H1 (cell line): ENCODE results near the gene MBP. TPM values are rescaled to one million over a fixed set of nuclear protein-coding genes. Genes with fewer than 3 reads are reported as not detected.

Experiments used
- CTCF ChIA-PET: fragments of 300-600 bp; sonication (Branson Sonifier 250); formaldehyde crosslinking; loops from one replicate; lab custom pipeline; 2021; ENCODE audit not compliant: partially characterized antibody; lab: Charles Lee
- POLR2A ChIA-PET: fragments of 300-600 bp; sonication (Branson Sonifier 250); formaldehyde crosslinking; loops from one replicate; lab custom pipeline; 2021; ENCODE audit warnings: inconsistent platforms; ENCODE audit not compliant: partially characterized antibody; lab: Charles Lee
- DNase-seq, 2 experiments: peaks; one replicate each; pipeline versions ENCODE4 v3.0.0 to v3.0.0-alpha.2; 2010 to 2022; ENCODE audit warnings: low spot score in 2 of 2, low read depth in 1 of 2, mixed read lengths in 1 of 2
- FAIRE-seq: peaks from 2 replicates; lab custom pipeline; 2011; peaks lifted over from hg19 to GRCh38; lab: Jason Lieb, UNC
- H2AFZ ChIP-seq: 2 replicates; pipeline ENCODE4 v1.8.1; 2012; ENCODE audit warnings: low read length, inconsistent platforms
- H2AK5ac ChIP-seq: 2 replicates; pipeline ENCODE4 v1.6.1; 2013; ENCODE audit warnings: low read depth, low read length
- H2BK120ac ChIP-seq: replicated peaks from 2 replicates; pipeline ENCODE3; 2013; ENCODE audit warnings: low read depth, low read length, inconsistent platforms
- H2BK12ac ChIP-seq: 2 replicates; pipeline ENCODE4 v1.6.1; 2013; ENCODE audit warnings: low read depth, low read length
- H2BK15ac ChIP-seq: 2 replicates; pipeline ENCODE4 v1.6.1; 2013; ENCODE audit warnings: low read length
- H2BK20ac ChIP-seq: 2 replicates; pipeline ENCODE4 v1.6.1; 2013; ENCODE audit warnings: low read length
- H2BK5ac ChIP-seq: 2 replicates; pipeline ENCODE4 v1.6.1; 2013; ENCODE audit warnings: low read depth, low read length
- H3K14ac ChIP-seq: 2 replicates; pipeline ENCODE4 v1.6.1; 2013; ENCODE audit warnings: inconsistent platforms; ENCODE audit not compliant: insufficient read length
- H3K18ac ChIP-seq: 2 replicates; pipeline ENCODE4 v1.6.1; 2013; ENCODE audit warnings: low read length; ENCODE audit errors: extremely low read depth
- H3K23ac ChIP-seq: 2 replicates; pipeline ENCODE4 v1.6.1; 2013; ENCODE audit warnings: inconsistent platforms; ENCODE audit not compliant: insufficient read length
- H3K23me2 ChIP-seq: 2 replicates; pipeline ENCODE4 v1.6.1; 2013; ENCODE audit warnings: low read depth, low read length
- H3K27ac ChIP-seq: 2 replicates; pipeline ENCODE4 v1.6.1; 2011; ENCODE audit warnings: low read depth, low read length, inconsistent platforms
- H3K27me3 ChIP-seq, 4 experiments: replicated peaks in 1 of 4; 1 replicate in 1 of 4; 2 replicates in 3 of 4; pipeline versions ENCODE4 v1.6.1 to v1.8.1; 2011 to 2013; ENCODE audit warnings: low read length in 3 of 4, mild to moderate bottlenecking in 3 of 4, inconsistent platforms in 2 of 4, mixed read lengths in 2 of 4, moderate library complexity in 1 of 4; ENCODE audit not compliant: control insufficient read depth in 3 of 4, insufficient read depth in 3 of 4; ENCODE audit errors: extremely low read depth in 1 of 4
- H3K36me3 ChIP-seq, 4 experiments: 2 replicates each; pipeline versions ENCODE4 v1.6.1 to v1.8.1; 2011 to 2013; ENCODE audit warnings: mild to moderate bottlenecking in 4 of 4, low read length in 3 of 4, moderate library complexity in 2 of 4, control low read depth in 1 of 4, inconsistent platforms in 1 of 4; ENCODE audit not compliant: insufficient read depth in 4 of 4, control insufficient read depth in 2 of 4
- H3K4ac ChIP-seq: replicated peaks from 2 replicates; pipeline ENCODE3; 2013; ENCODE audit warnings: low read length, low read depth, mixed read lengths, inconsistent platforms; ENCODE audit not compliant: insufficient read length
- H3K4me1 ChIP-seq, 4 experiments: replicated peaks in 1 of 4; 1 replicate in 1 of 4; 2 replicates in 3 of 4; pipeline versions ENCODE4 v1.6.1 to v1.8.1; 2011 to 2013; ENCODE audit warnings: low read length in 3 of 4, inconsistent platforms in 2 of 4, mixed read lengths in 1 of 4; ENCODE audit not compliant: insufficient read depth in 4 of 4, control insufficient read depth in 3 of 4
- H3K4me2 ChIP-seq, 2 experiments: 2 replicates each; pipeline versions ENCODE4 v1.6.1 to v1.8.1; 2011 to 2013; ENCODE audit warnings: low read depth in 2 of 2, low read length in 2 of 2, control low read depth in 1 of 2, inconsistent platforms in 1 of 2, mild to moderate bottlenecking in 1 of 2; ENCODE audit not compliant: insufficient read depth in 1 of 2
- H3K4me3 ChIP-seq, 4 experiments: fragments of 200-600, 300-600 bp in 1 of 4; sonication (generic), shearing (Covaris generic), sonication (Bioruptor Twin) in 1 of 4; 2 replicates each; pipeline versions ENCODE4 v1.5.1 to v1.8.1; 2011 to 2016; ENCODE audit warnings: low read length in 4 of 4, low read depth in 3 of 4, control low read depth in 2 of 4, inconsistent platforms in 2 of 4, mild to moderate bottlenecking in 2 of 4, mixed read lengths in 1 of 4, moderate library complexity in 1 of 4; ENCODE audit not compliant: insufficient read depth in 2 of 4; ENCODE audit errors: extremely low read depth in 1 of 4
- H3K56ac ChIP-seq: replicated peaks from 2 replicates; pipeline ENCODE3; 2013; ENCODE audit warnings: low read depth, mild to moderate bottlenecking, mixed read lengths, low read length, inconsistent platforms; ENCODE audit not compliant: insufficient read length
- H3K79me1 ChIP-seq: 2 replicates; pipeline ENCODE4 v1.6.1; 2013; ENCODE audit warnings: low read depth, low read length, control low read depth
- H3K79me2 ChIP-seq, 2 experiments: 2 replicates each; pipeline versions ENCODE4 v1.6.1 to v1.8.1; 2012 to 2013; ENCODE audit warnings: low read length in 2 of 2, mild to moderate bottlenecking in 2 of 2, inconsistent platforms in 1 of 2; ENCODE audit not compliant: insufficient read depth in 2 of 2, control insufficient read depth in 1 of 2
- H3K9ac ChIP-seq, 4 experiments: replicated peaks in 1 of 4; 1 replicate in 1 of 4; 2 replicates in 3 of 4; pipeline versions ENCODE4 v1.6.1 to v1.8.1; 2011 to 2013; ENCODE audit warnings: low read depth in 3 of 4, low read length in 3 of 4, control low read depth in 2 of 4, mild to moderate bottlenecking in 2 of 4, moderate library complexity in 2 of 4, inconsistent platforms in 1 of 4; ENCODE audit errors: extremely low read depth in 1 of 4
- H3K9me3 ChIP-seq, 2 experiments: 2 replicates each; pipeline versions ENCODE4 v1.6.1 to v1.8.1; 2012 to 2013; ENCODE audit warnings: mild to moderate bottlenecking in 2 of 2, moderate library complexity in 2 of 2, control low read depth in 1 of 2, inconsistent platforms in 1 of 2, low read depth in 1 of 2, low read length in 1 of 2, mixed read lengths in 1 of 2; ENCODE audit not compliant: insufficient read depth in 2 of 2
- H4K20me1 ChIP-seq, 2 experiments: replicated peaks in 1 of 2; 2 replicates each; pipeline versions ENCODE3 to v1.8.1; 2011 to 2013; ENCODE audit warnings: inconsistent platforms in 2 of 2, low read length in 2 of 2, mild to moderate bottlenecking in 1 of 2; ENCODE audit not compliant: insufficient read depth in 2 of 2, control insufficient read depth in 1 of 2
- H4K5ac ChIP-seq: 2 replicates; pipeline ENCODE4 v1.6.1; 2013; ENCODE audit warnings: low read length, low read depth, mixed read lengths, inconsistent platforms; ENCODE audit not compliant: insufficient read length
- H4K8ac ChIP-seq: 2 replicates; pipeline ENCODE4 v1.8.0; 2013; ENCODE audit warnings: mild to moderate bottlenecking, moderate library complexity, low read length, inconsistent platforms; ENCODE audit not compliant: insufficient read depth; ENCODE audit errors: extremely low read depth
- H4K91ac ChIP-seq: replicated peaks from 2 replicates; pipeline ENCODE3; 2013; ENCODE audit warnings: low read length, mixed read lengths, inconsistent platforms; ENCODE audit not compliant: insufficient read length
- HDAC6 ChIP-seq: IDR thresholded peaks from one replicate; pipeline ENCODE4 v1.7.1; 2012; ENCODE audit warnings: low read depth, mild to moderate bottlenecking, inconsistent platforms, low read length, moderate library complexity
- MAFK ChIP-seq: IDR thresholded peaks from 2 replicates; pipeline ENCODE4 v1.6.1; 2012; ENCODE audit warnings: low read depth, mild to moderate bottlenecking, improper control_type of control experiment, low read length
- RAD21 ChIP-seq, 2 experiments: IDR thresholded peaks in 1 of 2; conservative IDR thresholded peaks in 1 of 2; 2 replicates each; pipeline ENCODE4 v1.6.1; 2011; ENCODE audit warnings: low read depth in 2 of 2, low read length in 2 of 2, improper control_type of control experiment in 1 of 2, inconsistent platforms in 1 of 2, mild to moderate bottlenecking in 1 of 2, moderate library complexity in 1 of 2
- RNF2 ChIP-seq: fragments of 200-900, 300-1000 bp; sonication (generic); IDR thresholded peaks from 2 replicates; pipeline ENCODE4 v1.7.1; 2016; ENCODE audit warnings: borderline replicate concordance, low read depth, mild to moderate bottlenecking, antibody characterized with exemption, low read length; ENCODE audit not compliant: poor library complexity, severe bottlenecking; ENCODE audit errors: missing control alignments
- SIRT6 ChIP-seq: IDR thresholded peaks from one replicate; pipeline ENCODE4 v1.7.1; 2012; ENCODE audit warnings: low read length, inconsistent platforms
- SP2 ChIP-seq: IDR thresholded peaks from 2 replicates; pipeline ENCODE4 v1.6.1; 2012; ENCODE audit warnings: mild to moderate bottlenecking, low read length, inconsistent platforms
- TBP ChIP-seq: IDR thresholded peaks from 2 replicates; pipeline ENCODE4 v1.6.1; 2011; ENCODE audit warnings: low read depth, low read length, improper control_type of control experiment
- WGBS, 2 experiments: shearing (Covaris generic) in 1 of 2; methylation state at CpG; one replicate each; pipeline versions ENCODE4 v1.1.6 to v1.1.7; 2013 to 2015; ENCODE audit warnings: low lambda C conversion rate in 2 of 2, mixed read lengths in 2 of 2, inconsistent platforms in 1 of 2, low coverage in 1 of 2, missing lambda C conversion rate in 1 of 2; ENCODE audit not compliant: insufficient replicate concordance in 2 of 2, insufficient coverage in 1 of 2, insufficient read length in 1 of 2; ENCODE audit errors: extremely low coverage in 1 of 2, missing lambda C conversion rate in 1 of 2; 5-methylcytosine and 5-hydroxymethylcytosine counted together
- polyA plus RNA-seq, 7 experiments: library from polyadenylated mRNA; depleted of rRNA in 3 of 7; stranded (reverse) in 5 of 7; unstranded in 2 of 7; fragments of >200 nt in 5 of 7; fragments of 200-250 nt in 2 of 7; gene quantifications; 1 replicate in 5 of 7; 2 replicates in 1 of 7; 4 replicates in 1 of 7; pipeline versions ENCODE4 v1.2.1 to v1.2.3, GENCODE V29; 2011 to 2013; ENCODE audit warnings: missing spikeins in 2 of 7, mixed read lengths in 2 of 7
- total RNA-seq: library from RNA; stranded (reverse); fragmentation: NEBNext Ultra II Directional; extraction: Animal tissue kit (Norgen Biotek cat#: 25700); gene quantifications from 2 replicates; pipeline ENCODE4 v1.2.1, GENCODE V29; 2021

The MBP gene
- total and polyA plus RNA-seq, 2 of the 8 experiments (the other 6 are each of a cell fraction or from before 2014, with no cell fraction given) = 7.7 to 19.2 TPM

- Histone ChIP-seq H3K14ac (no peak overlapping the region), H2AK5ac (no peak overlapping the region), H3K23ac (no peak overlapping the region), H3K18ac (no peak overlapping the region), H4K5ac (no peak overlapping the region), H3K79me1 (no peaks in the 10 kb centered on the region; the same call in 1 of the 2 replicates), H3K9ac (no peak overlapping the region), H4K20me1 (no peaks in the 10 kb centered on the region), H3K23me2 (peaks cover 5% of the 10 kb centered on the region; the same call in 1 of the 2 replicates), H2BK12ac (no peak overlapping the region), H3K4ac (no peak overlapping the region), H2BK20ac (no peak overlapping the region)
- no peak for DNase-seq
- TF ChIP-seq MAFK = no peak
- TF ChIP-seq TBP = no peak
- TF ChIP-seq HDAC6 = no peak
- no peak for TF ChIP-seq RAD21 (IDR thresholded peaks at IDR 0.05 in 1 of 2, conservative IDR thresholded peaks at IDR 0.05 in 1 of 2; ENCODE audit: low read depth in 2 of 2, low read length in 2 of 2)
- no peak for TF ChIP-seq RNF2
- TF ChIP-seq SIRT6 = no peak
- no peak for TF ChIP-seq SP2
- TF ChIP-seq, all 59 proteins: peak for 0
- H3K4me2 ChIP-seq = no peak overlapping the region
- H2BK5ac ChIP-seq = no peak overlapping the region
- H3K27ac ChIP-seq = no peak overlapping the region
- no peaks in the 10 kb centered on the region for H3K36me3 ChIP-seq
- H4K91ac ChIP-seq = no peak overlapping the region
- H3K9me3 ChIP-seq = no peaks in the 10 kb centered on the region; a peak in 1 of 4 replicates
- ChIA-PET CTCF (interaction anchor here (0.6 to 1.0 kb wide), 4 partner anchors 29 to 410 kb away, joined by 3 to 4 read pairs (median 3); no protein-coding TSS in a partner anchor), POLR2A (no interaction called here)
- no peak overlapping the region for H2AFZ ChIP-seq
- no peak overlapping the region for H4K8ac ChIP-seq
- H3K56ac ChIP-seq = no peak overlapping the region
- H2BK120ac ChIP-seq = no peak overlapping the region
- 91% methylated on average over 7 of the region's 7 CpGs; no CpG with 5 or more reads in 1 of the 2 experiments for WGBS, 2 experiments
- H2BK15ac ChIP-seq = no peak overlapping the region
- H3K4me1 ChIP-seq = no peaks in the 10 kb centered on the region
- H3K79me2 ChIP-seq = no peaks in the 10 kb centered on the region
- no peak overlapping the region for H3K4me3 ChIP-seq
- no peak for FAIRE-seq
- no peaks in the 10 kb centered on the region for H3K27me3 ChIP-seq
These were observed 102.4 kb downstream of the MBP start for GRCh38 chr18:77030201-77030600.
